Stomach (tissue), 9 donors: ENCODE data around the gene GREM1. TPM values are rescaled to one million over a fixed set of nuclear protein-coding genes. Genes with fewer than 3 reads are reported as not detected.

ENCODE experiments used
- DNase-seq, 2 donors: peaks; one replicate each; pipeline versions ENCODE4 v3.0.0 to v3.0.0-alpha.2; 2013 to 2019
- H3K27ac ChIP-seq, 5 donors: fragments of 200-600 bp in 4 of 5; sonication (generic) in 4 of 5; one replicate each; pipeline ENCODE4 v1.5.1; 2013 to 2019; ENCODE audit warnings: mild to moderate bottlenecking in 1 of 5, moderate library complexity in 1 of 5
- H3K27me3 ChIP-seq, 3 donors: fragments of 200-600 bp; sonication (generic); one replicate each; pipeline ENCODE4 v1.5.1; 2017 to 2019; ENCODE audit warnings: mixed run types in 1 of 3
- H3K36me3 ChIP-seq, 4 donors: fragments of 200-600 bp; sonication (generic); 1 replicate in 3 of 4; 2 replicates in 1 of 4; pipeline ENCODE4 v1.5.1; 2016 to 2019
- H3K4me1 ChIP-seq, 4 donors: fragments of 200-600 bp; sonication (generic); one replicate each; pipeline ENCODE4 v1.5.1; 2016 to 2019
- H3K4me3 ChIP-seq, 4 donors: fragments of 200-600 bp; sonication (generic) in 3 of 4; one replicate each; pipeline ENCODE4 v1.5.1; 2016 to 2019; ENCODE audit warnings: mild to moderate bottlenecking in 1 of 4
- H3K9me3 ChIP-seq, 4 donors: fragments of 200-600 bp; sonication (generic); one replicate each; pipeline ENCODE4 v1.5.1; 2016 to 2019
- EP300 ChIP-seq: sonication (generic); formaldehyde crosslinking; IDR thresholded peaks from one replicate; pipeline ENCODE4 v1.6.1; 2017; ENCODE audit warnings: antibody characterized with exemption
- POLR2A ChIP-seq, 4 donors: fragments of 450-650 bp; IDR thresholded peaks; one replicate each; pipeline ENCODE4 v1.6.1; 2016; ENCODE audit warnings: antibody characterized with exemption in 4 of 4, control low read depth in 2 of 4, mild to moderate bottlenecking in 1 of 4, moderate library complexity in 1 of 4
- POLR2AphosphoS5 ChIP-seq, 3 donors: sonication (generic); formaldehyde crosslinking; IDR thresholded peaks; one replicate each; pipeline ENCODE4 v1.6.1; 2016; ENCODE audit warnings: antibody characterized with exemption in 3 of 3
- WGBS, 5 donors: extraction: QIAGEN DNeasy Blood & Tissue Kit in 3 of 5; methylation state at CpG; one replicate each; pipeline versions ENCODE4 v1.1.5 to v1.1.7; 2013 to 2018; 5-methylcytosine and 5-hydroxymethylcytosine counted together
- intact Hi-C: fragments of 100-400 bp; cut with DNase I; formaldehyde crosslinking; loops from one replicate; pipeline ENCODE4 v1.15.1; 2023; ENCODE audit warnings: low total_unique reads
- polyA plus RNA-seq, 3 donors: library from polyadenylated mRNA; stranded (reverse); fragments of 200-250 nt; gene quantifications; one replicate each; pipeline ENCODE4 v1.2.3, GENCODE V29; 2013
- total RNA-seq, 5 donors: library from RNA; depleted of rRNA; stranded (reverse); fragments of >200 nt; gene quantifications; one replicate each; pipeline versions ENCODE4 v1.1.0 to v1.2.3, GENCODE V29; 2014 to 2016
- TF ChIP-seq, protein P1 (sequence below), 7 experiments: fragments of 450-650 bp in 4 of 7; fragments of 200-600 bp in 3 of 7; sonication (generic) in 3 of 7; IDR thresholded peaks; one replicate each; pipeline ENCODE4 v1.5.1; 2016 to 2019; ENCODE audit warnings: antibody characterized with exemption in 7 of 7, control low read depth in 2 of 7, mild to moderate bottlenecking in 1 of 7
- donor health status: healthy with polysubstance abuse.
- donor health status: Bipolar disorder and iron deficiency.
- donor health status: healthy.

The GREM1 gene
- total and polyA plus RNA-seq, 8 donors: 4.0 to 50.0 (median 13.8) TPM

- TF ChIP-seq, protein P1, sequence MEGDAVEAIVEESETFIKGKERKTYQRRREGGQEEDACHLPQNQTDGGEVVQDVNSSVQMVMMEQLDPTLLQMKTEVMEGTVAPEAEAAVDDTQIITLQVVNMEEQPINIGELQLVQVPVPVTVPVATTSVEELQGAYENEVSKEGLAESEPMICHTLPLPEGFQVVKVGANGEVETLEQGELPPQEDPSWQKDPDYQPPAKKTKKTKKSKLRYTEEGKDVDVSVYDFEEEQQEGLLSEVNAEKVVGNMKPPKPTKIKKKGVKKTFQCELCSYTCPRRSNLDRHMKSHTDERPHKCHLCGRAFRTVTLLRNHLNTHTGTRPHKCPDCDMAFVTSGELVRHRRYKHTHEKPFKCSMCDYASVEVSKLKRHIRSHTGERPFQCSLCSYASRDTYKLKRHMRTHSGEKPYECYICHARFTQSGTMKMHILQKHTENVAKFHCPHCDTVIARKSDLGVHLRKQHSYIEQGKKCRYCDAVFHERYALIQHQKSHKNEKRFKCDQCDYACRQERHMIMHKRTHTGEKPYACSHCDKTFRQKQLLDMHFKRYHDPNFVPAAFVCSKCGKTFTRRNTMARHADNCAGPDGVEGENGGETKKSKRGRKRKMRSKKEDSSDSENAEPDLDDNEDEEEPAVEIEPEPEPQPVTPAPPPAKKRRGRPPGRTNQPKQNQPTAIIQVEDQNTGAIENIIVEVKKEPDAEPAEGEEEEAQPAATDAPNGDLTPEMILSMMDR (IDR thresholded peaks at IDR 0.05): no peak
- TF ChIP-seq POLR2AphosphoS5 (IDR thresholded peaks at IDR 0.05): peak in 1 of 3 donors; percentile 24
- Histone ChIP-seq H3K9me3 (no peaks in the 10 kb centered on the region), H3K27me3 (no peaks in the 10 kb centered on the region), H3K4me1 (peaks cover 0 to 10% (median 4%) of the 10 kb centered on the region in 4 donors), H3K36me3 (no peaks in the 10 kb centered on the region), H3K4me3 (no peak overlapping the region), H3K27ac (no peak overlapping the region)
- 81 to 86% (median 84%) methylated on average over 8 of the region's 8 CpGs for WGBS, 5 donors
- no peak for DNase-seq
- intact Hi-C loops: no loop called here
These were observed 33.8 kb upstream of the GREM1 start for GRCh38 chr15:32683906-32684584.

DNA sequence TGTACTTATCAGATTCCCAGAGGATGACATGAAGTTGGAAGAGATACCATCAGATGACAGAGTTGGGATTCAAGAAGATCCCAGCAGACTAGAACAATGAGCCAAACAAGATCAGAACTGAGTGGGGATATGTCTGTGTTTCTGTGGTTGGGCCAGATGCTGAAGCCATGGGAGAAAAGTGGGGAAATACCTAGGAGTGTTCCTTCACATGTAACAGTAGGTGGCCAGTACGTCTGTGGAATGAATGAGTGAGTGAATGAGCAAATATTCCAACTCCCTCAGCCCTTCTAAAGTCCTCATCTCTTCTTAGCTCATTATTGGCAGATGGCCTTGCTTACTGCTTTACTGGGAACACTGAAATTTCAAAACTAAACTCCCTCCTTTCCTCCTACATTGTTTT, 32.2 kb upstream of the GREM1 start:
- Histone ChIP-seq H3K36me3 (no peaks in the 10 kb centered on the region), H3K4me3 (no peak overlapping the region), H3K4me1 (peaks cover 0 to 10% (median 4%) of the 10 kb centered on the region in 4 donors), H3K27ac (no peak overlapping the region), H3K27me3 (peaks cover 0 to 4% (median 0%) of the 10 kb centered on the region in 3 donors), H3K9me3 (no peaks in the 10 kb centered on the region)
- DNase-seq: no peak
- TF ChIP-seq POLR2A (IDR thresholded peaks at IDR 0.05) (no peak), EP300 (no peak), POLR2AphosphoS5 (IDR thresholded peaks at IDR 0.05) (no peak)
- TF ChIP-seq, protein P1 (IDR thresholded peaks at IDR 0.05): no peak
- intact Hi-C loops: no loop called here
- WGBS, 5 donors: 59 to 75% (median 68%) methylated on average over 1 of the region's 1 CpG

DNA sequence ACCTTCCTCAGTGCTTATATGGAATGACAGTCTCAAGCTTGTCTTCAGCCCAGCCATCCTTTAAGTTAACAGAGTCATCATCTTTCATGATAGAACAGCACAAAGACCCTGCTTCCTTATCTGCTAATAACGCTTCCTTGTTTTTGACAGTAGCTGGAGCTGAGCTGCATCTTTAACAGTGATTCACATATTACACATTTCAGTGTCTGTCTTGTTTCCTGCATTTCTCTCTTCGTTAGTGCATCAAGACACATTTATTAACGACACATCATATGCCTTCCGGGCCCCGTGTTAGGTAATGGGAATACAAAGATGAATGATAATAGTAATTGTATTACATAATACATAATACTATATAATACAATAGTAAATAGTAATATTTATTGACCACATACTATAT, 30.2 kb upstream of the GREM1 start:
- Histone ChIP-seq H3K4me1 (peaks cover 0 to 5% (median 1%) of the 10 kb centered on the region in 4 donors), H3K36me3 (no peaks in the 10 kb centered on the region), H3K27ac (no peak overlapping the region), H3K4me3 (no peak overlapping the region), H3K9me3 (no peaks in the 10 kb centered on the region), H3K27me3 (peaks cover 0 to 4% (median 0%) of the 10 kb centered on the region in 3 donors)
- WGBS, 5 donors: 76 to 92% (median 80%) methylated on average over 5 of the region's 5 CpGs
- TF ChIP-seq POLR2A (IDR thresholded peaks at IDR 0.05) (no peak), EP300 (no peak), POLR2AphosphoS5 (IDR thresholded peaks at IDR 0.05) (no peak)
- TF ChIP-seq, protein P1 (IDR thresholded peaks at IDR 0.05): no peak
- DNase-seq: no peak
- intact Hi-C loops: no loop called here

DNA sequence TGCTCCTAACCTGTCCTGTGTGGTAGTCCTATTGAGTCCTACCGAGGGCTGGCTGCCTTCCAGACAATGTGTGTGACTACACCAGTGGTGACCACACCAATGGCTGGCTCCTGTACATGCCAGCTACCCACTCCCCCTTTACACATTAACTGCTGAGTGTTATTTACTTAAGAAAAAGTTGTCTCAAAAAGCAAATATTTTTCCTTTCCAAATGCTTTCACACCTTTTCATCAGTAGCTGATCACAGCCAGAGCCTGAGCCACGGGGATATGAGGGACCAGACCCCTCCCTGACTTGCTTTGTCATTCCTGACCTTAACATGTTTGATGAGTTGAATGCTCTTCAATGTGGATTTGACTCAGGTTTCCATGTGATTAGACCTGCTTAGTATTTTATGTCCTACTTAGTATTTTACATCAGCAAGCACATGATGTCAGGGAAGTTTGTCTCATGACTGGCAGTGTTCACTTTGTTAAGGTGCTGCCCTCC, 29.6 kb upstream of the GREM1 start:
- Histone ChIP-seq H3K27me3 (peaks cover 0 to 4% (median 0%) of the 10 kb centered on the region in 3 donors), H3K27ac (no peak overlapping the region), H3K36me3 (no peaks in the 10 kb centered on the region), H3K4me3 (no peak overlapping the region), H3K4me1 (no peaks in the 10 kb centered on the region), H3K9me3 (no peaks in the 10 kb centered on the region)
- DNase-seq: peak; percentile 74 to 83
- TF ChIP-seq POLR2A (IDR thresholded peaks at IDR 0.05): no peak
- TF ChIP-seq, protein P1 (IDR thresholded peaks at IDR 0.05): no peak
- TF ChIP-seq POLR2AphosphoS5 (IDR thresholded peaks at IDR 0.05): no peak
- no peak for TF ChIP-seq EP300
- intact Hi-C loops: no loop called here
- WGBS, 5 donors: 24 to 40% (median 32%) methylated on average over 2 of the region's 2 CpGs
